Measurements from ENCODE around the gene BCKDHB. TPM values are rescaled to one million over a fixed set of nuclear protein-coding genes. Genes with fewer than 3 reads are reported as not detected.
A peak's percentile ranks its signal among the peaks of the same experiment; 100 is the strongest.
"Not testable (repeated sequence)": the region's sequence is repeated elsewhere in the genome, so short reads cannot be mapped to it uniquely, and the experiment has no call there.

Gene BCKDHB
- polyA plus RNA-seq: 10 to 100 TPM; 14.8 to 36.7 (median 18.2) TPM

GRCh38 chr6:80106418-80107235 is at the start of gene BCKDHB:
BCKDHB (plus strand) TSS chr6:80106671; CDS start chr6:80106694, 23 bp downstream.
- peaks cover 6 to 10% (median 9%) of the 10 kb centered on the region in 3 donors for H3K27me3 Mint-ChIP-seq (ENCODE audit: low read depth in 3 of 3)
- peak within 1 kb of the TSS; percentile 73 to 89 (median 82) for H3K27ac Mint-ChIP-seq
- peak within 1 kb of the TSS; percentile 86 to 93 (median 88) for H3K4me3 Mint-ChIP-seq
- no peaks in the 10 kb centered on the region for H3K36me3 Mint-ChIP-seq
- DNase-seq: peak; percentile 98 to 99 (median 98)
- no peaks in the 10 kb centered on the region for H3K9me3 Mint-ChIP-seq
- H3K4me1 Mint-ChIP-seq: peaks cover 17 to 32% of the 10 kb centered on the region in 2 donors

GRCh38 chr6:80060774-80061173 is 45.7 kb upstream of the BCKDHB start:
- Mint-ChIP-seq H3K4me1 (no peaks in the 10 kb centered on the region), H3K36me3 (no peaks in the 10 kb centered on the region), H3K9me3 (no peaks in the 10 kb centered on the region), H3K27ac (no peak overlapping the region), H3K4me3 (no peak overlapping the region), H3K27me3 (ENCODE audit: low read depth in 3 of 3) (peaks cover 0 to 3% (median 2%) of the 10 kb centered on the region in 3 donors)
- no peak for DNase-seq

- H3K9me3 Mint-ChIP-seq: not testable (repeated sequence)
These were observed 38.3 kb upstream of the BCKDHB start for GRCh38 chr6:80068146-80068545.

DNA sequence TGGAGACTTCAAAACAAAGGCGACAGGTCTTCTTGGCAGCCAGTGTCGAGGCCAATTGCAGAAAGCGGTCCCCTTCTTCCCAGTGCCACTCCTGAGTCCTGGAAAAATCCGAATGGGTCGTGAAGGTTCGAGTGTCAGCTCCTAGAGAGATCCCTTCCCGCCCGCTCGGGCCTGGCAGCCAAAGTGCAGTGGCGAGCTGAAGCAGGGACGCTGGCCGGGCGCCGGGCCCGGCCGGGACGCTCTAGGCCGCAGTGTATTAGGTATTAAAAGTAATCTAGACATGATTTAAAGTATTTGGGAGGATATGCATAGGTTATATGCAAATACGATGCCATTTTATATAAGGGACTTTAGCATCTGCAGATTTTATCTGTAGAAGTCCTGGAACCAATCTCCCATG is 36.0 kb upstream of the BCKDHB start:
- not testable (repeated sequence) for DNase-seq; H3K27ac Mint-ChIP-seq; H3K27me3 Mint-ChIP-seq (ENCODE audit: low read depth in 3 of 3); H3K4me1 Mint-ChIP-seq; H3K9me3 Mint-ChIP-seq; H3K36me3 Mint-ChIP-seq; H3K4me3 Mint-ChIP-seq

More at GRCh38 chr6:80068146-80068545, 38.3 kb upstream of the BCKDHB start:
- H3K27me3 Mint-ChIP-seq (ENCODE audit: low read depth in 3 of 3); H3K27ac Mint-ChIP-seq; H3K4me1 Mint-ChIP-seq; H3K4me3 Mint-ChIP-seq; DNase-seq; H3K36me3 Mint-ChIP-seq: not testable (repeated sequence)

DNA sequence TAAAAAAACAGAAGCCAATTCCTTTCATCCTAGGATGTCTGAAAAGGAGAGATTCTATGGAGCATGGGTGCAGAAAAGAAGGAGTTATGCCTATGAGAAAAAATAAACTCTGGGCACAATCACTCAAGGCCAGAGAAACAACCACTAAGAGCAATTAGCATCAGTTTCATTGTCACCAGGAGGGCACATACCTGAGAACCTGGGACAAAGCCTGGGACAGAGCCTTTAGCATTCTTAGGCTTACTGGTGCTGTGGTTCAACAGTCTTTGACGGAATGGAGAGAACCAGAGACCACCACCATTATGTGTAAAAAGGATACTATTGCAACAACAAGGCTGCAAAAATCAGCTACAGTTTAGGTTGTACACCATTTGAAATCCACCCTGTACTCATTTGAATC is 29.4 kb upstream of the BCKDHB start:
- Mint-ChIP-seq H3K36me3 (no peaks in the 10 kb centered on the region), H3K9me3 (peaks cover 0 to 6% (median 3%) of the 10 kb centered on the region in 6 donors), H3K27ac (no peak overlapping the region), H3K4me3 (no peak overlapping the region), H3K4me1 (no peaks in the 10 kb centered on the region), H3K27me3 (ENCODE audit: low read depth in 3 of 3) (peaks cover 0 to 4% (median 1%) of the 10 kb centered on the region in 3 donors)
- DNase-seq: no peak

DNA sequence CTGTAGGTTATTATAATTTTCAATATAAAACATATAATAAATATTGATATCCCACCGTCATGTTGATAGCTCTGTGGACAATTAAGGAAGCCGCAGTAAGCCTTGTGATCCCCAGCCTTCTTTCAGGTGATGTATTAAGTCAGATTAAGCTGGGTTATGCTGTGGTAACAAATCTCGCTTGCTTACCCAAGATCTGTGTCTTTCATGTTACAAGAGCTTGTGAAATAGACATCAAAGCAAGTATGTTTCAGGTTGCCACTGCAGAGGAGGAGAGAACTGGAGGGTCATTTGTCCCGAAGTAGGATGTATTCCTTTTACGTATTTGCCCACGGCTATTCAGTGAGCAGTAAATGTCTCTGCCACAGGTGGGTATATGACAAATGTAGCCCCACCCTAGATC is 17.8 kb upstream of the BCKDHB start:
- no peak for DNase-seq
- Mint-ChIP-seq H3K27me3 (ENCODE audit: low read depth in 3 of 3) (peaks cover 2 to 5% (median 4%) of the 10 kb centered on the region in 3 donors), H3K27ac (no peak overlapping the region), H3K4me1 (no peaks in the 10 kb centered on the region), H3K9me3 (no peaks in the 10 kb centered on the region), H3K4me3 (no peak overlapping the region), H3K36me3 (no peaks in the 10 kb centered on the region)

GRCh38 chr6:80091506-80091905 is 15.0 kb upstream of the BCKDHB start:
- Mint-ChIP-seq H3K4me3 (no peak overlapping the region), H3K27ac (no peak overlapping the region), H3K4me1 (no peaks in the 10 kb centered on the region), H3K9me3 (no peaks in the 10 kb centered on the region), H3K27me3 (ENCODE audit: low read depth in 3 of 3) (peaks cover 0 to 4% (median 0%) of the 10 kb centered on the region in 3 donors), H3K36me3 (no peaks in the 10 kb centered on the region)
- DNase-seq: no peak

DNA sequence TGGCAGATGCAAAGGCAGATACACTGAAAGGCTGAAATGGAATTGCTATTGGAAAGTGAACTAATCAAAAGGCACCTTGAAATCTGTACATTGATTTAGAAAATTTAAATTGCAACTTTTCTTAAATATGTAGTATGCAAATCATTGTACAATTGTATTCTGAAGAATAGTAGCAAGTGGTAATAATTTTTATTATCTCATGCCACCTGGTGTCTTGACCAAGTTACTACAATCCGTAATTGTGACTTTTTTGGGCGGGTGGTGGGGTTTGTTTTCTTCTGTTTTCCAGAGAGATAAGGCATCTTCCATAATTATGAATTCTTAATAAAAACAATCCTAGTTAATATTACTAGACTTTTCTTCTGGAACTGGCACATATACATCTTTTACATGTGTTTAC is 12.5 kb upstream of the BCKDHB start:
- no peaks in the 10 kb centered on the region for H3K27me3 Mint-ChIP-seq (ENCODE audit: low read depth in 3 of 3)
- H3K36me3 Mint-ChIP-seq: no peaks in the 10 kb centered on the region
- no peak overlapping the region for H3K27ac Mint-ChIP-seq
- peak; percentile 22 to 34 (median 31) for DNase-seq
- no peak overlapping the region for H3K4me3 Mint-ChIP-seq
- no peaks in the 10 kb centered on the region for H3K4me1 Mint-ChIP-seq
- no peaks in the 10 kb centered on the region for H3K9me3 Mint-ChIP-seq

DNA sequence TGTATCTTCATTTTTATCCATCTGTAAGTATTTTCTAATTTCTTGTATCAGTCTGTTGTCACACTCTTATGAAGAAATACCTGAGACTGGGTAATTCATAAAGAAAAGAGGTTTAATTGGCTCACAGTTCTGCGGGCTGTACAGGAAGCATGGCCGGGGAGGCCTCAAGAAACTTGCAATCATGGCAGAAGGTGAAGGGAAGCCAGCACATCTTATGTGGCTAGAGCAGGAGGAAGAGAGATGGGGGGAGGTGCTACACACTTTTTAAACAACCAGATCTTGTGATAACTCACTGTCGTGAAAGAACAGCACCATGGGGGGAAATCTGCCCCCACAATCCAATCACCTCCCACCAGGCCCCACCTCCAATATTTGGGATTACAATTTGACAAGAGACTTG is 10.9 kb upstream of the BCKDHB start:
- Mint-ChIP-seq H3K27me3 (ENCODE audit: low read depth in 3 of 3) (no peaks in the 10 kb centered on the region), H3K27ac (no peak overlapping the region), H3K36me3 (no peaks in the 10 kb centered on the region), H3K4me1 (no peaks in the 10 kb centered on the region), H3K4me3 (no peak overlapping the region), H3K9me3 (no peaks in the 10 kb centered on the region)
- no peak for DNase-seq

- no peaks in the 10 kb centered on the region for H3K4me1 Mint-ChIP-seq
- no peak overlapping the region for H3K4me3 Mint-ChIP-seq
- no peaks in the 10 kb centered on the region for H3K36me3 Mint-ChIP-seq
- H3K9me3 Mint-ChIP-seq: no peaks in the 10 kb centered on the region
- DNase-seq: no peak
- no peak overlapping the region for H3K27ac Mint-ChIP-seq
- H3K27me3 Mint-ChIP-seq (ENCODE audit: low read depth in 3 of 3): peaks cover 0 to 7% (median 2%) of the 10 kb centered on the region in 3 donors
These were observed 8.1 kb upstream of the BCKDHB start for GRCh38 chr6:80098392-80098791.

DNA sequence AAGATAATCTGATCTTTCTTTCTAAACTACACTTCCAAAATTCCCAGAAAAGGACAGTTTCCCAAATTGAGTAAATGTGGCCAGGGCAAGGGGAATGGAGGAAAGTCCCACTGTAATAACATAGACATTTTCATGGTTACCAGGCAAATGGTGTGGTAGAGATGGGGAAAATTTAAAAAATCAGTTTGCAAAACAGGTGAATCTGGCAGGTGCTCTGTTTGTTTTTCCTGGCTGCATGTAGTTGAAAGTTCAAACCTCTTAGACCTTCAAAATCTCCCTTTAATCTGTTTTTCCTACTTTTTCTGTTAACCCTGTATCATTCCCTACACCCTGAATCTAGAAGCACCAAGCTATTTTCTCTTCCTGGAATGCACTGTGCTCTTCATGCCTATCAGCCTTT is 2.0 kb upstream of the BCKDHB start:
- DNase-seq: no peak
- H3K36me3 Mint-ChIP-seq: no peaks in the 10 kb centered on the region

GRCh38 chr6:80105972-80106417 is 476 bp upstream of the BCKDHB start:
- H3K36me3 Mint-ChIP-seq: no peaks in the 10 kb centered on the region
- peaks cover 17 to 32% of the 10 kb centered on the region in 2 donors for H3K4me1 Mint-ChIP-seq

More for the DNA sequence above, 2.0 kb upstream of the BCKDHB start:
- no peak overlapping the region for H3K27ac Mint-ChIP-seq
- peaks cover 17 to 32% of the 10 kb centered on the region in 2 donors for H3K4me1 Mint-ChIP-seq
- peaks cover 6 to 14% (median 9%) of the 10 kb centered on the region in 3 donors for H3K27me3 Mint-ChIP-seq (ENCODE audit: low read depth in 3 of 3)
- no peaks in the 10 kb centered on the region for H3K9me3 Mint-ChIP-seq
- H3K4me3 Mint-ChIP-seq: no peak overlapping the region

GRCh38 chr6:80122576-80122975 is 16.1 kb downstream of the BCKDHB start:
- H3K27ac Mint-ChIP-seq; H3K4me3 Mint-ChIP-seq; H3K27me3 Mint-ChIP-seq (ENCODE audit: low read depth in 3 of 3); DNase-seq; H3K9me3 Mint-ChIP-seq: not testable (repeated sequence)
- H3K36me3 Mint-ChIP-seq: peaks cover 11 to 18% (median 16%) of the 10 kb centered on the region in 3 donors
- H3K4me1 Mint-ChIP-seq: peaks cover 11 to 18% of the 10 kb centered on the region in 2 donors

More at GRCh38 chr6:80105972-80106417, 476 bp upstream of the BCKDHB start:
- no peak for DNase-seq
- Mint-ChIP-seq H3K9me3 (no peaks in the 10 kb centered on the region), H3K4me3 (peak overlapping the region; percentile 86 to 93 (median 88)), H3K27me3 (ENCODE audit: low read depth in 3 of 3) (peaks cover 6 to 10% (median 9%) of the 10 kb centered on the region in 3 donors), H3K27ac (peak overlapping the region; percentile 60 to 88 (median 78))

DNA sequence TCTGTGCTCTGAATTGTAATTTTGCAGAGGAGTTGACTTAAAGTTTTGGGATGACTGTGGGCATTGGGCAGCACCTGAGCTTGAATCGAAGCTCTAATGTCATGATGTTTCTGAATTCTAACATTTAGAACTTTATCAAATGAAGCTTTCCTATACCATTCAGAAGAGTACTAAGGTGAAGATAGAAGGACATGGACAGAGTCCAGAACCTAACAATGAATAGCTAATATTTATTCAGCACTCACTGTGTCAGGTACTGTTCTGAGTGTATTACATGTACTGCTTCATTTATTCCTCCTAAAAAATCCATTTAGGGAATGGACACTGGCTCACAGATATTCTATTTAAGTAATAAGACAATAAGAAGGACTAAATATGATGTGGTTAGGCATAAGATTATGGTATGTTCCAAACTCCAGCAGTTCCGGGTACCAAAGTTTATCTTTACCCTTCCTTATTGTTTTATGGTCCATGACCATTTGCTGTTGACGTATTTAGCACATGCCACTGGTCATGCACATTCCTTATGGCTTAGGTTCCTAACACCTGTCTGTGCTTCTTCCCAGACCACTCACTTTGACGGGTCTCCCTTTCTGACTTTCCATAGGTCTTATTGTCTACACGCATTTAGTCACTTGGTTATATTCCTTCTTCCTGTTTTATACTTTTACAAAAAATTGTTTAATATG is 20.3 kb downstream of the BCKDHB start:
- Mint-ChIP-seq H3K4me3 (no peak overlapping the region), H3K27ac (no peak overlapping the region), H3K27me3 (ENCODE audit: low read depth in 3 of 3) (peaks cover 0 to 3% (median 2%) of the 10 kb centered on the region in 3 donors), H3K9me3 (peaks cover 0 to 2% (median 0%) of the 10 kb centered on the region in 6 donors), H3K36me3 (peaks cover 4 to 18% (median 6%) of the 10 kb centered on the region in 3 donors), H3K4me1 (peaks cover 9 to 17% of the 10 kb centered on the region in 2 donors)
- no peak for DNase-seq
